Measurements from ENCODE around the gene CKS1B. TPM values are rescaled to one million over a fixed set of nuclear protein-coding genes. Genes with fewer than 3 reads are reported as not detected.
"Not testable (repeated sequence)": the region's sequence is repeated elsewhere in the genome, so short reads cannot be mapped to it uniquely, and the experiment has no call there.

The CKS1B gene
- total RNA-seq, 1 donor from 2014 or later, result 23.2 TPM

DNA sequence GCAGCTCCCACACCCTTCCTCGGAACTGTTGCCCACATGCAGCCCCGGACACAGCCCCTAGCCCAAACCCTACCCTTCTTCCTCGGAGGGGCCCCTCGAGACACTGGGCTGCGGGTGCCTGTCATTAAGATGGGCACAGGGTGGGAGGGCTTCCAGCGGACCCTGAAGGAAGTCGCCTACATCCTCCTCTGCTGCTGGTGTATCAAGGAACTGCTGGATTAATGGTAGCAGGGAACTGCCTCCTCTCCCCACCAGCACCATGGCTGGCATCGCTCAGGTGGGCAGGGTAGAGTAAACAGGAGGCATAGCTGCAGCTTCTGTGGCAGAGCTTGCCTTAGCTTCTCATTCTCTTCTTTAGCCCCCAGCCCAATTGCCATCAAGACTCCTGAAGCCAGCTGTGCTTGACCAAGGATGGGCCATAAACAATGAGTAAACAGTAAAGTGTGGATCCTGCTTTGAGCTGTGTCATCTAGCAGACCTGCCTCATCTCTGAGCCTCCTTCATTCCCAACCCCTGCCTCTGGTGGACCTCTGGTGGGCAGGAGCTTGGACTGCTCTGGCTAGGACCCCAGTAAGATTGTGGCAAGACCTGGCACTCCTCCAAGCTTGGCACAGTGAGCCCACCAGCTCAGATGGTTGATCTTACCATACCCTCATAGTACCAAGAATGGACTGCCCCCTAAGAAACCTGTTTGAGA, 19.2 kb downstream of the CKS1B start, which contains the start of gene LENEP:
Gene LENEP, plus strand, starts transcription at position 15 of the 697 bp plus-strand sequence. Its CDS starts 22 bp downstream, at position 37.
- no peaks in the 10 kb centered on the region for H3K27me3 Mint-ChIP-seq (ENCODE audit: low read depth)
- no peaks in the 10 kb centered on the region for H3K9me3 Mint-ChIP-seq (ENCODE audit: low read depth)
- TF ChIP-seq CTCF (IDR thresholded peaks at IDR 0.05), result no peak
- peaks cover 5% of the 10 kb centered on the region for H3K36me3 Mint-ChIP-seq (ENCODE audit: low read depth)
- peak; percentile 50 for DNase-seq (ENCODE audit: low spot score)
- peaks cover 7% of the 10 kb centered on the region for H3K4me1 Mint-ChIP-seq (ENCODE audit: low read depth)
- H3K27ac Mint-ChIP-seq (ENCODE audit: unreplicated experiment), result no peak within 1 kb of the TSS
- H3K4me3 Mint-ChIP-seq (ENCODE audit: unreplicated experiment), result no peak within 1 kb of the TSS

- DNase-seq (ENCODE audit: low spot score), result no peak
- H3K36me3 Mint-ChIP-seq (ENCODE audit: low read depth), result peaks cover 2% of the 10 kb centered on the region
- peaks cover 12% of the 10 kb centered on the region for H3K4me1 Mint-ChIP-seq (ENCODE audit: low read depth)
- no peak overlapping the region for H3K27ac Mint-ChIP-seq (ENCODE audit: unreplicated experiment)
- H3K9me3 Mint-ChIP-seq (ENCODE audit: low read depth), result no peaks in the 10 kb centered on the region
- no peak for TF ChIP-seq CTCF (IDR thresholded peaks at IDR 0.05)
- H3K4me3 Mint-ChIP-seq (ENCODE audit: unreplicated experiment), result no peak overlapping the region
- no peaks in the 10 kb centered on the region for H3K27me3 Mint-ChIP-seq (ENCODE audit: low read depth)
Observed at GRCh38 chr1:154994269-154994587, 19.7 kb downstream of the CKS1B start.

GRCh38 chr1:154994591-154994990, 20.1 kb downstream of the CKS1B start:
- peaks cover 14% of the 10 kb centered on the region for H3K4me1 Mint-ChIP-seq (ENCODE audit: low read depth)
- H3K36me3 Mint-ChIP-seq (ENCODE audit: low read depth), result peaks cover 2% of the 10 kb centered on the region
- no peaks in the 10 kb centered on the region for H3K9me3 Mint-ChIP-seq (ENCODE audit: low read depth)
- no peak for TF ChIP-seq CTCF (IDR thresholded peaks at IDR 0.05)
- no peaks in the 10 kb centered on the region for H3K27me3 Mint-ChIP-seq (ENCODE audit: low read depth)
- DNase-seq (ENCODE audit: low spot score), result peak; percentile 25
- no peak overlapping the region for H3K4me3 Mint-ChIP-seq (ENCODE audit: unreplicated experiment)
- H3K27ac Mint-ChIP-seq (ENCODE audit: unreplicated experiment), result no peak overlapping the region

GRCh38 chr1:154995301-154995983, 21.0 kb downstream of the CKS1B start:
- H3K4me3 Mint-ChIP-seq (ENCODE audit: unreplicated experiment); H3K9me3 Mint-ChIP-seq (ENCODE audit: low read depth); H3K27me3 Mint-ChIP-seq (ENCODE audit: low read depth); H3K36me3 Mint-ChIP-seq (ENCODE audit: low read depth): not testable (repeated sequence)
- peaks cover 21% of the 10 kb centered on the region for H3K4me1 Mint-ChIP-seq (ENCODE audit: low read depth)
- peak; percentile 15 for DNase-seq (ENCODE audit: low spot score)
- peak overlapping the region; percentile 34 for H3K27ac Mint-ChIP-seq (ENCODE audit: unreplicated experiment)
- peak; percentile 79 for TF ChIP-seq CTCF (IDR thresholded peaks at IDR 0.05)

- no peaks in the 10 kb centered on the region for H3K36me3 Mint-ChIP-seq (ENCODE audit: low read depth)
- no peaks in the 10 kb centered on the region for H3K27me3 Mint-ChIP-seq (ENCODE audit: low read depth)
- peak; percentile 60 for DNase-seq (ENCODE audit: low spot score)
- H3K9me3 Mint-ChIP-seq (ENCODE audit: low read depth), result no peaks in the 10 kb centered on the region
- H3K4me1 Mint-ChIP-seq (ENCODE audit: low read depth), result peaks cover 21% of the 10 kb centered on the region
- no peak for TF ChIP-seq CTCF (IDR thresholded peaks at IDR 0.05)
- H3K27ac Mint-ChIP-seq (ENCODE audit: unreplicated experiment), result no peak overlapping the region
- H3K4me3 Mint-ChIP-seq (ENCODE audit: unreplicated experiment), result no peak overlapping the region
Observed at GRCh38 chr1:154996966-154997701, 22.7 kb downstream of the CKS1B start.

All from chondrocyte (in vitro differentiated cells).